ENCODE data around the gene MAP2K1.
"Not testable (repeated sequence)": the region's sequence is repeated elsewhere in the genome, so short reads cannot be mapped to it uniquely, and the experiment has no call there.

DNA sequence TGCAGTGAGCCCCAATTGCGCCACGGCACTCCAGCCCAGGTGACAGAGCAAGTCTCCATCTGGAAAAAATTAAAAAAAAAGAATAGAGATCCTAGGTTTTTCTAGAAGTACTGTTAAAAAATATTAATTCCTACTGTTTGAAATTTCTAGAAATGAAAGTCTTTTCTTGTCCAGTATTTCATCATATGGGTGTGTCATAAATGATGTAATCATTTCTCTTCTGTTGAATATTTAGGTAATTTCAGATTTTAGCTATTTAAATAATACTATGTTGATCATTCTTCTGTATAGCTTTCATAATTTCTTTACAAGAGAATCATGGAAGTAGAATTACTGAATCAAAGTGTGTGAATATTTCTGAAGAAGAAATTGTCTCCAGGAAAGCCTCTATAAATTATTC lies 5.3 kb upstream of the MAP2K1 start:
- not testable (repeated sequence) for TF ChIP-seq FOXP2 (optimal IDR thresholded peaks at IDR 0.05; ENCODE audit: control extremely low read depth, extremely low read length, insufficient read depth); POLR2AphosphoS5 (IDR thresholded peaks at IDR 0.05; ENCODE audit: borderline replicate concordance, low read depth, low read length)
